ENCODE results near the gene EFL1.
"Not testable (repeated sequence)": the region's sequence is repeated elsewhere in the genome, so short reads cannot be mapped to it uniquely, and the experiment has no call there.

Gene EFL1

GRCh38 chr15:82284381-82284780 is 21.8 kb upstream of the EFL1 start:
- TF ChIP-seq CTCF (conservative IDR thresholded peaks at IDR 0.05), result peak; percentile 27
- not testable (repeated sequence) for H3K27ac ChIP-seq

- not testable (repeated sequence) for H3K27ac ChIP-seq
Measured at GRCh38 chr15:82282386-82282785, 19.9 kb upstream of the EFL1 start.

- not testable (repeated sequence) for H3K27ac ChIP-seq
- TF ChIP-seq CTCF (conservative IDR thresholded peaks at IDR 0.05), result peak; percentile 70
Measured at GRCh38 chr15:82281276-82281675, 18.7 kb upstream of the EFL1 start.

GRCh38 chr15:82275410-82275809 is 12.9 kb upstream of the EFL1 start:
- H3K27ac ChIP-seq, result no peak overlapping the region
- TF ChIP-seq ZFX (IDR thresholded peaks at IDR 0.05) (no peak), CTCF (conservative IDR thresholded peaks at IDR 0.05) (no peak)

GRCh38 chr15:82272154-82272553 is 9.6 kb upstream of the EFL1 start:
- no peak for TF ChIP-seq ZFX (IDR thresholded peaks at IDR 0.05)
- no peak for TF ChIP-seq CTCF (conservative IDR thresholded peaks at IDR 0.05)
- H3K27ac ChIP-seq, result no peak overlapping the region

GRCh38 chr15:82268454-82268853 is 5.9 kb upstream of the EFL1 start:
- not testable (repeated sequence) for H3K27ac ChIP-seq

- not testable (repeated sequence) for H3K27ac ChIP-seq
Measured at GRCh38 chr15:82267137-82267536, 4.6 kb upstream of the EFL1 start.

GRCh38 chr15:82263350-82263749 is 816 bp upstream of the EFL1 start:
- TF ChIP-seq CTCF (conservative IDR thresholded peaks at IDR 0.05), result no peak
- no peak for TF ChIP-seq ZFX (IDR thresholded peaks at IDR 0.05)
- peak overlapping the region; percentile 51 for H3K27ac ChIP-seq

- H3K27ac ChIP-seq, result peak overlapping the region; percentile 51
Measured at GRCh38 chr15:82261566-82262421, 740 bp downstream of the EFL1 start.

- H3K27ac ChIP-seq, result not testable (repeated sequence)
Measured at GRCh38 chr15:82248261-82248660, 14.3 kb downstream of the EFL1 start.

- H3K27ac ChIP-seq, result not testable (repeated sequence)
Measured at GRCh38 chr15:82245956-82246355, 16.6 kb downstream of the EFL1 start.

- not testable (repeated sequence) for H3K27ac ChIP-seq
Measured at GRCh38 chr15:82243644-82244043, 18.9 kb downstream of the EFL1 start.

GRCh38 chr15:82241836-82242499 is 20.6 kb downstream of the EFL1 start:
- H3K27ac ChIP-seq, result not testable (repeated sequence)

All from C4-2B (cell line).